Measurements from ENCODE around the gene SNX14.

DNA sequence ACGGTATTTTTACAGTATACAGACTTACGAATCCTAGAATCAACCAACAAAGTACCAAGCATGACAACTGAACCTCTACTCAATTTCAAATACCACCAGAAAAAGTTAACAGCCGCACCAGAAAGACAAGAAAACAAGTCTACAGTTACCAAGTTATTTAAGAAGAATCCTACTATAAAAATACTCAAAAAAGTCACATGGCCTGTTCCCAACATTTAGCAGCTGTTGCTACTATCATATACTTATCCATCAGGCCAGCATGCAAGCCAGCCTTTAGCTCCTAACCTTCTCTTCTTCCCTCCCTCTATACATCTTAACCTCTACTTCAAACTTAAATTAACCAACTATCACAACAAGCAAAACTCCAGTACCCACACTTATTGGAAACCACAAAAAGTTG is 47.2 kb upstream of the SNX14 start:
- TF ChIP-seq, protein P1, sequence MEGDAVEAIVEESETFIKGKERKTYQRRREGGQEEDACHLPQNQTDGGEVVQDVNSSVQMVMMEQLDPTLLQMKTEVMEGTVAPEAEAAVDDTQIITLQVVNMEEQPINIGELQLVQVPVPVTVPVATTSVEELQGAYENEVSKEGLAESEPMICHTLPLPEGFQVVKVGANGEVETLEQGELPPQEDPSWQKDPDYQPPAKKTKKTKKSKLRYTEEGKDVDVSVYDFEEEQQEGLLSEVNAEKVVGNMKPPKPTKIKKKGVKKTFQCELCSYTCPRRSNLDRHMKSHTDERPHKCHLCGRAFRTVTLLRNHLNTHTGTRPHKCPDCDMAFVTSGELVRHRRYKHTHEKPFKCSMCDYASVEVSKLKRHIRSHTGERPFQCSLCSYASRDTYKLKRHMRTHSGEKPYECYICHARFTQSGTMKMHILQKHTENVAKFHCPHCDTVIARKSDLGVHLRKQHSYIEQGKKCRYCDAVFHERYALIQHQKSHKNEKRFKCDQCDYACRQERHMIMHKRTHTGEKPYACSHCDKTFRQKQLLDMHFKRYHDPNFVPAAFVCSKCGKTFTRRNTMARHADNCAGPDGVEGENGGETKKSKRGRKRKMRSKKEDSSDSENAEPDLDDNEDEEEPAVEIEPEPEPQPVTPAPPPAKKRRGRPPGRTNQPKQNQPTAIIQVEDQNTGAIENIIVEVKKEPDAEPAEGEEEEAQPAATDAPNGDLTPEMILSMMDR (IDR thresholded peaks at IDR 0.05): no peak
- no peak for TF ChIP-seq ZFX (IDR thresholded peaks at IDR 0.05; ENCODE audit: borderline replicate concordance)
